GM21576 (cell line): ENCODE results near the gene RIN1.
A peak's percentile ranks its signal among the peaks of the same experiment; 100 is the strongest.

ENCODE experiments used
- ATAC-seq: cut with Tn5 transposase; IDR thresholded peaks from one replicate; pipeline ENCODE4 v1.9.1; 2021; ENCODE audit warnings: mild to moderate bottlenecking, moderate library complexity; ENCODE audit not compliant: unreplicated experiment

The RIN1 gene

DNA sequence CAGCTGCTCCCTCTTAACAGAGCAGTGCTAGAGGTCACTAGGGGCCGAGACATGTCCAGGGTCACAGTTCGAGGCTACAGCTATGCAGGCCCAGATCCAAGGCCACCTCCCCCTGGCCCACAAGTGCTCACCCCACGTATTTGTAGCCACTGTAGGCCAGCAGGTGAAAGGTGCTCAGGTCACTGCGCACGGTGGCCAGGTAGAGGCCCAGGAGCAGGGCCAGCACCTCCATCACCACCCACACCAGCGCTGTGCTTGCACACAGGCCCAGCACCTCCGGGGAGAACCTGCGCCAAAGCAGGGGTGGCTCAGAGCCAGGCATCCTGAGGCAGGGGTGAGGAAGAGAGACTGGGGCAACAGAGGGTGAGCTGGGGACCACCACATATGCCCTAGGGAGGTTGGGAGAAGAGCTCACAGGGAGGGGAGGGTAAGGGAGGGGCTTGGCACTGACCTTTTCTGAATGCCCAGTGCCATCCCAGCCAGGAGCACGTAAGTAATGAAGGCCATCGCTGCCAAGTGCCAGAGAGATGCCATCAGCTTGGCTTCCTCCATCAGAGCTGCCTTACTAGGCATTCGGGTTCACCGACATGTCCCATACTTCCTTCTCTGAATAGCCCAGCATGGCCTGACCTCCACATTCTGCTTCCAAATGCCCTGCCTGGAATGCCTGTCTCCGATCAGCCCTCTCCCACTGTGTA, 50.8 kb downstream of the RIN1 start:
- ATAC-seq: no peak

DNA sequence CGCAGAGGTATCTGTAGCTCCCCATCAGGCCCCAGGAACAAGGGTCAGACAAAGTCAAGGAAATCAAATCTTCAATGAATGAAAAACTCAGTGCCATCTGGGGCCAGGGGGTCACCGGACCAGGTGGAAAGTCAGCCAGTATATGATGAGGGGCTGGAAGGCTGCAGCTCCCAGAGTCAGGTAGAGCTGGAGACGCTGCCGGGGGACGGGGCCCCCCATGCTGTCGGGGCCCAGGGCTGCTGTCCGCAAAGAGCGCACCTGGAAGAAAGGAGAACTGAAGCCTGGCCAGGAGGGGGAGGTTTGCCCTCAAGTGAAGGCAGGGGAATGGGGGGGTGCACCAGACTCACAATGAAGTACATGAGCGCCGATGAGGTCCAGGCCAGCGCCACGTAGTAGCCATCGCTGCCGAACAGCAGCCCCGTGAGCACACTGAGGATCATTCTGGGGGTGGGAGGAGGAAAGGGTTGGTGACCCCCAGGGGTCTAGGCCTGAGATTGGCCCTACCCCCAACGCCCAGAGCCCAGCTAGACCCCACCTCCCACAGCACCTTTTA, 51.6 kb downstream of the RIN1 start:
- no peak for ATAC-seq

DNA sequence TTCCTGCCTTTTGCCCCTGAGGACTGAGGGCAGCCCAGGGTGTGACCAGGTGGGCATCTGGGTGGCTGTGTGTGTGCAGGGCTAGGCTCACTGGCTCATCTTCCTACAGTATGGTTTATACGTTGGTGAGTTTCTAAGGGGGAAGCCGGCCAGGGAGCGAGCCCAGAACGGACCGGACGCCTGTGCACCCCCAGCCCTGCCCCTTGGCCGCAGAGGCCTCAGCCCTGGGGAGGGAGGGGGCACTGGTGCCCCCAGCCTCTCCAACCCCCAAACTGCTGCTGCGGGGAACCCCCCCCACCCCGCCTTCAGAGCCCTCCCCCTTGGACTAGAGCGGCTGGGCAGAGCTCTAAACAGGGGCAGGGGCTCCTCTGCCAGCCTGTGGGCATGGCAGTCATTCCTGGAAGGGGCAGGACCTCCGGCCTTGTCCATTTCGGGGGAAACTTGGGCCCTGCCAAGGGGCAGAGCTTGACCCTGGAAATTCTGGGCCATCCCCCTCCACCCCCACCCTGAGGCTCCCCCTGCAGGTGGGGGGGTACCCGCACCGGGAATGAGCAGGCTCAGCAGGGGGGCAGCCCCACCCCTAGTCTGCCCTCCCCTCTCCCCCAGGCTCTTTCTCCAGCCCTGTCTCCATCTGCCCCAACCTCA, 52.7 kb downstream of the RIN1 start:
- ATAC-seq: no peak

DNA sequence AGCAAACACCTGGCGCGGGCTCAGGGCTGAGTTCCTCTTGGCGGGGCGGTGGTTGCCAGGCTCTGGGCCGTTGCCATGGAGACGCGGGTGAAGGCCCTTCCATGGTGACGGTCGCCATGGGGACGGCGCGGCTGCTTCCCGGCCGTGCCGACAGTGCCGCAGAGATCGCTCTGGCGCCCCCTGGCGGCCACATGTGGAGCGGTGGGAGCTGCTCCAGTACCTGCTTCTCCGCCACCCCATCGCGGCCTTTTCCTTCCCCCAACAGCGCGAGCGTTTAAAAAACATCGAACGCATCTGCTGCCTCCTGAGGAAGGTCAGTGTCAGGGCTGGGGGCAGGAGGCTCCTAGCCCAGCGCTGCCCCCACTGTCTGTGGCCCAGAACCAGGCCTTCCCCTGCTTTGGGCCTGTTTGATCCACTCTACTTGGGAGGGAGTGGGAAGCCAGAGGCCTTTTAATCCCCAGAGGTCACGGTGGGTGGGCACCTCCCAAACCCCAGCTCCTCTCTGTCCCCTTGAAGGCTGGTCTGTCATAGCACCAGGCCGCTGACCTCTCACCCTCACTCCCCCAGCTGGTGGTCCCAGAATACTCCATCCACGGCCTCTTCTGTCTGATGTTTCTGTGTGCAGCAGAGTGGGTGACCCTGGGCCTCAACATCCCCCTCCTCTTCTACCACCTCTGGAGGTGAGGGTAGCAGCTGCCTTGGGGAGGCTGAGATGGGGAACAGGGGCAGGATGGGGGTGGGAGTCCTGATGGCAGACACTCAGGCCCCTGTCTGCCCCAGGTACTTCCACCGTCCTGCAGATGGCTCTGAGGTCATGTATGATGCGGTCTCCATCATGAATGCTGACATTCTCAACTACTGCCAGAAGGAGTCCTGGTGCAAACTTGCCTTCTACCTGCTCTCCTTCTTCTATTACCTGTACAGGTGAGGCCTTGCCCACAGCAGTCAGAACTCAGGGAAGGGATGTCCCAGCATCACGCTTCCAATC, 53.5 kb downstream of the RIN1 start:
- peak; percentile 71 for ATAC-seq
